Neural cell (in vitro differentiated cells): ENCODE data around the gene HIVEP3.

Source experiments
- MXI1 ChIP-seq: fragments of 450-650 bp; conservative IDR thresholded peaks from 2 replicates; pipeline ENCODE4 v1.6.1; 2014; ENCODE audit warnings: antibody characterized with exemption, mild to moderate bottlenecking; ENCODE audit not compliant: poor library complexity, severe bottlenecking
- TF ChIP-seq, protein P1 (sequence below): fragments of 450-650 bp; IDR thresholded peaks from 2 replicates; pipeline ENCODE4 v1.5.1; 2014; ENCODE audit warnings: antibody characterized with exemption, mild to moderate bottlenecking, moderate library complexity; ENCODE audit not compliant: poor library complexity, severe bottlenecking

- TF ChIP-seq MXI1: no peak
- TF ChIP-seq, protein P1, sequence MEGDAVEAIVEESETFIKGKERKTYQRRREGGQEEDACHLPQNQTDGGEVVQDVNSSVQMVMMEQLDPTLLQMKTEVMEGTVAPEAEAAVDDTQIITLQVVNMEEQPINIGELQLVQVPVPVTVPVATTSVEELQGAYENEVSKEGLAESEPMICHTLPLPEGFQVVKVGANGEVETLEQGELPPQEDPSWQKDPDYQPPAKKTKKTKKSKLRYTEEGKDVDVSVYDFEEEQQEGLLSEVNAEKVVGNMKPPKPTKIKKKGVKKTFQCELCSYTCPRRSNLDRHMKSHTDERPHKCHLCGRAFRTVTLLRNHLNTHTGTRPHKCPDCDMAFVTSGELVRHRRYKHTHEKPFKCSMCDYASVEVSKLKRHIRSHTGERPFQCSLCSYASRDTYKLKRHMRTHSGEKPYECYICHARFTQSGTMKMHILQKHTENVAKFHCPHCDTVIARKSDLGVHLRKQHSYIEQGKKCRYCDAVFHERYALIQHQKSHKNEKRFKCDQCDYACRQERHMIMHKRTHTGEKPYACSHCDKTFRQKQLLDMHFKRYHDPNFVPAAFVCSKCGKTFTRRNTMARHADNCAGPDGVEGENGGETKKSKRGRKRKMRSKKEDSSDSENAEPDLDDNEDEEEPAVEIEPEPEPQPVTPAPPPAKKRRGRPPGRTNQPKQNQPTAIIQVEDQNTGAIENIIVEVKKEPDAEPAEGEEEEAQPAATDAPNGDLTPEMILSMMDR: no peak
Observed at GRCh38 chr1:41646186-41646585, 272.5 kb downstream of the HIVEP3 start.
